GM20000 (cell line): ENCODE results near the gene DYRK4.

Experiments
- DNase-seq: peaks from one replicate; pipeline ENCODE4 v3.0.0; 2012; ENCODE audit warnings: low spot score
- TF ChIP-seq, protein P1 (sequence below): IDR thresholded peaks from 2 replicates; pipeline ENCODE4 v1.5.1; 2012; ENCODE audit warnings: mild to moderate bottlenecking, control low read depth; ENCODE audit errors: extremely low read depth, missing control alignments

The DYRK4 gene

DNA sequence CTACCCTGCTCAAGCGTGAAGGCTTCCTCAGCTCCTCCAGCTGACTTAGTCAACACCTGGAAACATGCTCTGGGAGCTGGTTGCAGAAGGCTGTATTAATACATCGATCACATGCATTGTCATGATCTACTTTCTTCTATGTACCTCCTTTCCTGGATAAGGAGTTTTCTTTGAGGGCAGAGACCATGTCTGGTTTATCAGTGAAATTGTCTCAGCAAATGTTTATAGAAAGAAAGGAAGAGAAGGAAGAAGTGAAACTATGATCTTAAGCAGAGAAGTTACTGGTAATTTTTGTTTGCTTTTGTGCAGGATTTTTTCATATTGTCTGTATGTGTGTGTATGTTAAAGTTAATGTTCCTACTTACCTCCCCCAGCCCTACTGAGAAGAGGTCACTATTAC is 4.5 kb downstream of the DYRK4 start:
- no peak for DNase-seq
- TF ChIP-seq, protein P1, sequence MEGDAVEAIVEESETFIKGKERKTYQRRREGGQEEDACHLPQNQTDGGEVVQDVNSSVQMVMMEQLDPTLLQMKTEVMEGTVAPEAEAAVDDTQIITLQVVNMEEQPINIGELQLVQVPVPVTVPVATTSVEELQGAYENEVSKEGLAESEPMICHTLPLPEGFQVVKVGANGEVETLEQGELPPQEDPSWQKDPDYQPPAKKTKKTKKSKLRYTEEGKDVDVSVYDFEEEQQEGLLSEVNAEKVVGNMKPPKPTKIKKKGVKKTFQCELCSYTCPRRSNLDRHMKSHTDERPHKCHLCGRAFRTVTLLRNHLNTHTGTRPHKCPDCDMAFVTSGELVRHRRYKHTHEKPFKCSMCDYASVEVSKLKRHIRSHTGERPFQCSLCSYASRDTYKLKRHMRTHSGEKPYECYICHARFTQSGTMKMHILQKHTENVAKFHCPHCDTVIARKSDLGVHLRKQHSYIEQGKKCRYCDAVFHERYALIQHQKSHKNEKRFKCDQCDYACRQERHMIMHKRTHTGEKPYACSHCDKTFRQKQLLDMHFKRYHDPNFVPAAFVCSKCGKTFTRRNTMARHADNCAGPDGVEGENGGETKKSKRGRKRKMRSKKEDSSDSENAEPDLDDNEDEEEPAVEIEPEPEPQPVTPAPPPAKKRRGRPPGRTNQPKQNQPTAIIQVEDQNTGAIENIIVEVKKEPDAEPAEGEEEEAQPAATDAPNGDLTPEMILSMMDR = no peak

DNA sequence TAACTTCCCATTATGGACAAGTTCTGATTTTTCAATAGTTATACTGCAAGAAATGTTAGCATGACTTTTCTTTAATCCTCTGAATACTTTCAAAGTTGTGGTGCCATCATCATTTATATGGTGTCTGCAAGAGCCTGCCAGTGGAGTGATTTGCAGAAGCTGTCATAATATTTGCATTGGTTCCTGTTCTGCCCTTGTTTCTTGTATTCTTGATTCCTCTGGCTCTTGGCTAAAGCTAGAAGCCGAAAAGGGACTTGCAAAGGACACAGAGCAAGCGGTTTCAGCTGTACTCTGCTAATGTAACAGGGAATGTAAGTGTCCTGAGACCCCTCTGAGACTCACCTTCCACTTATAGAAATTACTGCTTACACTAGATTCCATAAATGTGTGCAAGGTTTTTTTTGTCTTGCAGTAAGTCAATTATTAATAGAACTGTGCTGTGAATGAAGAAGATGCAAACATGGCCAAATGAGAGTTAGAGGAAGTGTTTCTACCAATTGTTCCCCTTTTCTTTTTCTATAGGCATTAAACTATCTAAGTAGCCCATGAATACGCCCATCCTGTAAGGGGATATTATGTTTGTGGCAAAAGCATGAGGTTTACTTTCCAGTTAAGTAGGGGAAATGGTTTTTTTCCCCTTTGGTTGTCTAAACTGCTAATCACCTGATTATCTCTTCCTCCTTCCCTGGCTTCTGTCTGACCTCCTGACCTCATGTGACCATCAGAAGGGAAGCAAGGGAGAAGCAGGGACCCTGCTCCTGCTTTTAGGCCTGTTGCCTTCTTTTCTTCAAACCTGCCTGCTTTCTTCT is 5.3 kb downstream of the DYRK4 start:
- TF ChIP-seq, protein P1 = no peak

DNA sequence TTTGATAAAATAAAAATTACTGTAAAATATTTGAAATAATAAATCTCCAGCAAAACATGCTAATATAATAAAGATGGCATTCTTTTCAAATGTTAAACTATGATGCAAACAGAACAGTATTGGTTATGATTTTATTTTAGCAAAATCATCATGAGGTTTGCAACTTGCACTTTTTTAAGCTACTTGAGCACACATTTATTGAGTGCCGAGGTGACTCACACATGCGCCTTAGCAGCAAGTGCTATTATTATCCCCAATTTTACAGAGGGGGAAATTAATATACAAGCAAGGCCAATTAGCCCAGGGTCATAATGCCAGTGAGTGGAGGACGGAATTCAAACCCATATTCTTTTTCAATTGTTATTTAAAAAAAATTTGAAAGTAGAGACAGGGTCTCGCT is 7.3 kb downstream of the DYRK4 start:
- TF ChIP-seq, protein P1 = no peak
- DNase-seq = no peak

More for the DNA sequence above, 5.3 kb downstream of the DYRK4 start:
- peak; percentile 53 for DNase-seq

DNA sequence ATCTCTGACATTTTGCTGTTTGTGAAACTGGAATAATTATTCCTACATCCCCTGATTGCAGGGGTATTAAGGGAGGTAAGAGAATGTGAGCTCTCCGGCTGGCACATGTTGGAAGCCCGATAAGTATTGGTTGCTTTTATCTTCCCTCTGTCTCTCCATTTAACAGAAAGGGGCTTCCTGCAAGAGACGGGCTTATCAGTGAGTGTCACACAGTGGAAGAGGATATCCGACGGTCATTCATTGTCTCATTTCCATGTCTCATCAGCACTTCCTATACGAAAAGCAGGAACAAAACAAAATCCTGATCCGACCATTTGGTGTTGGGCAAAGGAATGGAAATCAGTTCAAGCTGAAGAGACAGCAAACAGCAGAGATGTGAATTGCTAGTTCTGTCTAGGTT is 10.7 kb downstream of the DYRK4 start:
- TF ChIP-seq, protein P1 = no peak
- DNase-seq = no peak

DNA sequence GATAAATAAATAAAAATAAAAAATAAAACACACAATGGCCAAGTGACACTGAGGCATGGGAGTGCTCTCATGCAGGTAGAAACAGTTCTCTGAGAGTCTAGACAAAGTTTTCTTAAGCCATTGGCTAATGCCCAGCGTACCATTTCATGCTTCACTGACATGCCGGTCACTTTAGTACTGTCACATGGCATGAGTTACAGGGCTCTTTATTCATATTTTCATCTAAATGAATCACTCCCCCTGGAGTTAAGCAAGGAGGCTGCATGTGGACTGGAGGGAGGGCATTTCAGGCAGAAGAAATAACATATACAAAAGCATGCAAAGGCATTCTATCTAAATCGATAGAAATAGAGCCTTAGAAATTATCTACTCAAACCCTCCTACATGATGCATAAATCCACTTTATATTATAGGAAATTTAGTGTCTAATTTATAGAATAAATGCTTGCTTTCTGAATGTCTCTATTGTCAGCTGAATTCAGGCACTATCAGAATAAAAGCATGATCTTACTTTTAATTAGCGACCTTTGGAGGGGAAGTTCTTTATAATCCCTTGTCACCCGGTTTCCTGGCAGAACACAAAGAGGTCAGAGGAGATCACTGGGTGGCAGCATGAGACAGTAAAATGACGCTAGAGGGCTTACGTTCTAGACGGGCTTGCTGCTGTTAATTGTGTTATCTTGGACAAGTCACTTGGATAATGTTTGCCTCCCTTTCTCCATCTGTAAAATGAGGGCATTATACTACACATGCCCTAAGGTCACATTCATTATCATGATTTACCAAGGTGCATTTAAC is 17.5 kb downstream of the DYRK4 start:
- TF ChIP-seq, protein P1 = peak; percentile 20
- peak; percentile 44 for DNase-seq

- DNase-seq = no peak
- TF ChIP-seq, protein P1 = no peak
These were observed 18.3 kb downstream of the DYRK4 start for GRCh38 chr12:4580281-4580688.

DNA sequence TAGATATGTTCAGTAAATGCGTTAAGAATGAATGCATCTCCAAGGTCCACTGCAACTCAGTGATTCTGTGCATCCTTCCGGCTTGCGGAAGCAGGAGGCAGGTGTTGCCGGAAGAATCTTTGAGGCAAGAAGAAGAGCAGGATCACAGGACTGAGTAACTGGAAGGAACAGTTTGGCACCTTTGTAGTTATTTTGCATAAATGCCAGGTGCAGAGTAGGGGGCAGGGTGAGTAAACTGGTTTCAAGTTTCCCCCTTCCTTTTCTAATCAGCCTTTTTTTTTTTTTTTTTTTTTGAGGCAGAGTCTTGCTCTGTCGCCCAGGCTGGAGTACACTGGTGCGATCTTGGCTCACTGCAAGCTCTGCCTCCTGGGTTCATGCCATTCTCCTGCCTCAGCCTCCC is 22.3 kb downstream of the DYRK4 start:
- no peak for DNase-seq
- TF ChIP-seq, protein P1 = no peak
